Endothelial cell of umbilical vein (primary cell): ENCODE results near the gene AQP3. TPM values are rescaled to one million over a fixed set of nuclear protein-coding genes. Genes with fewer than 3 reads are reported as not detected.

Experiments
- BruUV-seq: library from RNA; stranded (reverse); fragments of 400-500 nt; replicated peaks from 2 replicates; lab custom pipeline; 2021; lab: Mats Ljungman, UMichigan
- CTCF ChIA-PET: fragments of 300-600, 350-600 bp; sonication (Branson Sonifier 250); formaldehyde crosslinking; loops from one replicate; lab custom pipeline; 2021; ENCODE audit warnings: antibody characterized with exemption, inconsistent platforms; lab: Charles Lee
- POLR2A ChIA-PET: fragments of 300-600, 350-600 bp; sonication (Branson Sonifier 250); formaldehyde crosslinking; loops from one replicate; lab custom pipeline; 2021; ENCODE audit warnings: antibody characterized with exemption, inconsistent platforms; lab: Charles Lee
- DNase-seq: peaks from one replicate; pipeline ENCODE4 v3.0.0-alpha.2; 2011; ENCODE audit warnings: low read depth, low spot score
- FAIRE-seq: peaks from 2 replicates; lab custom pipeline; 2011; peaks lifted over from hg19 to GRCh38; lab: Jason Lieb, UNC
- H2AFZ ChIP-seq: 2 replicates; pipeline ENCODE4 v1.6.0; 2012; ENCODE audit warnings: low read depth, low read length, control low read depth, inconsistent platforms
- H3K27ac ChIP-seq: 2 replicates; pipeline ENCODE4 v1.5.1; 2011; ENCODE audit warnings: low read depth, mild to moderate bottlenecking, control low read depth, low read length, moderate library complexity; ENCODE audit not compliant: insufficient read depth
- H3K27me3 ChIP-seq, 2 experiments: 2 replicates each; pipeline versions ENCODE4 v1.6.0 to v1.6.1; 2011; ENCODE audit warnings: low read length in 2 of 2, mixed read lengths in 1 of 2; ENCODE audit not compliant: control insufficient read depth in 2 of 2, insufficient read depth in 2 of 2
- H3K36me3 ChIP-seq, 2 experiments: 2 replicates in 1 of 2; 3 replicates in 1 of 2; pipeline ENCODE4 v1.5.1; 2011; ENCODE audit warnings: low read length in 2 of 2, mild to moderate bottlenecking in 1 of 2, moderate library complexity in 1 of 2; ENCODE audit not compliant: control insufficient read depth in 2 of 2, insufficient read depth in 2 of 2; ENCODE audit errors: extremely low read depth in 1 of 2
- H3K4me1 ChIP-seq: 3 replicates; pipeline ENCODE4 v1.5.1; 2011; ENCODE audit warnings: mild to moderate bottlenecking, low read length; ENCODE audit not compliant: control insufficient read depth, insufficient read depth; ENCODE audit errors: extremely low read depth
- H3K4me2 ChIP-seq: 2 replicates; pipeline ENCODE4 v1.6.1; 2011; ENCODE audit warnings: low read length, control low read depth, mixed read lengths; ENCODE audit not compliant: insufficient read depth
- H3K4me3 ChIP-seq, 3 experiments: fragments of 200-600 bp in 1 of 3; sonication (generic), shearing (Covaris generic) in 1 of 3; replicated peaks in 1 of 3; 2 replicates each; pipeline ENCODE4 v1.5.1; 2011 to 2016; ENCODE audit warnings: control low read depth in 3 of 3, low read length in 3 of 3, mild to moderate bottlenecking in 2 of 3, inconsistent platforms in 1 of 3, low read depth in 1 of 3, moderate library complexity in 1 of 3; ENCODE audit not compliant: insufficient read depth in 1 of 3
- H3K79me2 ChIP-seq: 2 replicates; pipeline ENCODE4 v1.6.0; 2012; ENCODE audit warnings: low read length, inconsistent platforms; ENCODE audit not compliant: control insufficient read depth, insufficient read depth
- H3K9ac ChIP-seq: replicated peaks from 2 replicates; pipeline ENCODE3; 2011; ENCODE audit warnings: low read length, control low read depth; ENCODE audit not compliant: insufficient read depth; ENCODE audit errors: extremely low read depth
- H3K9me1 ChIP-seq: replicated peaks from 3 replicates; pipeline ENCODE4 v1.6.0; 2011; ENCODE audit warnings: mild to moderate bottlenecking, low read length; ENCODE audit not compliant: control insufficient read depth, insufficient read depth; ENCODE audit errors: extremely low read depth
- H3K9me3 ChIP-seq: replicated peaks from 2 replicates; pipeline ENCODE4 v1.5.1; 2012; ENCODE audit warnings: low read length, inconsistent platforms; ENCODE audit not compliant: control insufficient read depth, insufficient read depth
- H4K20me1 ChIP-seq: replicated peaks from 2 replicates; pipeline ENCODE3; 2011; ENCODE audit warnings: mild to moderate bottlenecking, low read length; ENCODE audit not compliant: control insufficient read depth, insufficient read depth; ENCODE audit errors: extremely low read depth
- CTCF ChIP-seq, 2 donors: IDR thresholded peaks; 1 replicate in 1 of 2; 2 replicates in 1 of 2; pipeline ENCODE4 v1.5.1; 2011; ENCODE audit warnings: low read length in 2 of 2, mild to moderate bottlenecking in 2 of 2, moderate library complexity in 2 of 2, control low read depth in 1 of 2, inconsistent platforms in 1 of 2, low read depth in 1 of 2; ENCODE audit not compliant: insufficient read depth in 1 of 2; ENCODE audit errors: extremely low read depth in 1 of 2
- EZH2 ChIP-seq: IDR thresholded peaks from 2 replicates; pipeline ENCODE4 v1.6.1; 2012; ENCODE audit warnings: borderline replicate concordance, low read depth, mild to moderate bottlenecking, moderate library complexity, low read length, inconsistent platforms; ENCODE audit not compliant: severe bottlenecking
- FOS ChIP-seq: IDR thresholded peaks from 2 replicates; pipeline ENCODE4 v1.6.1; 2011; ENCODE audit warnings: mild to moderate bottlenecking, low read length, moderate library complexity, borderline replicate concordance; ENCODE audit not compliant: insufficient read depth
- GATA2 ChIP-seq: IDR thresholded peaks from 2 replicates; pipeline ENCODE4 v1.7.0; 2011; ENCODE audit warnings: low read depth, mild to moderate bottlenecking, moderate library complexity, mixed read lengths, low read length; ENCODE audit not compliant: insufficient read length, insufficient read depth
- JUN ChIP-seq: IDR thresholded peaks from 2 replicates; pipeline ENCODE4 v1.6.1; 2011; ENCODE audit warnings: borderline replicate concordance, low read depth; ENCODE audit not compliant: insufficient read length, insufficient read depth
- MAX ChIP-seq: IDR thresholded peaks from 2 replicates; pipeline ENCODE4 v1.6.1; 2011; ENCODE audit not compliant: insufficient read depth, insufficient read length
- MYC ChIP-seq: IDR thresholded peaks from one replicate; pipeline ENCODE4 v1.6.1; 2011; ENCODE audit warnings: mild to moderate bottlenecking, low read depth, low read length
- POLR2A ChIP-seq: IDR thresholded peaks from 2 replicates; pipeline ENCODE4 v1.6.1; 2012; ENCODE audit warnings: low read depth, mild to moderate bottlenecking, control low read depth, low read length
- POLR2AphosphoS5 ChIP-seq: IDR thresholded peaks from 2 replicates; pipeline ENCODE4 v1.6.1; 2012; ENCODE audit warnings: low read depth, mild to moderate bottlenecking, control low read depth, low read length, moderate library complexity; ENCODE audit not compliant: insufficient read depth
- dilution Hi-C: fragments of 300-500 bp; cut with MboI; formaldehyde crosslinking; loops from one replicate; pipeline ENCODE4 v1.15.0; 2019; ENCODE audit warnings: low sequenced_read_pairs; ENCODE audit not compliant: extremely low pct_ligation_motif_present
- intact Hi-C: fragments of 100-400 bp; cut with micrococcal nuclease; formaldehyde crosslinking; loops from one replicate; pipeline ENCODE4 v1.10.0; 2022
- polyA plus RNA-seq, 4 experiments: library from polyadenylated mRNA; depleted of rRNA in 3 of 4; stranded (reverse) in 3 of 4; unstranded in 1 of 4; fragments of >200 nt; gene quantifications; 2 replicates each; pipeline versions ENCODE4 v1.2.1 to v1.2.3, GENCODE V29; 2011 to 2012; ENCODE audit warnings: missing spikeins in 1 of 4
- total RNA-seq: library from RNA; stranded (reverse); gene quantifications from 2 replicates; pipeline ENCODE4 v1.2.3, GENCODE V29; 2021

The AQP3 gene
- total and polyA plus RNA-seq, 2 donors (not counting 3 experiments of a cell fraction or from before 2014, with no cell fraction given): 0.93 to 1.8 TPM

- Histone ChIP-seq H3K27me3 (no peaks in the 10 kb centered on the region), H3K4me2 (no peak overlapping the region), H3K9me1 (no peaks in the 10 kb centered on the region), H3K9ac (no peak overlapping the region), H3K27ac (no peak overlapping the region), H3K36me3 (peaks cover 13 to 73% of the 10 kb centered on the region in 2 experiments), H2AFZ (no peak overlapping the region), H3K4me1 (peaks cover 5% of the 10 kb centered on the region), H4K20me1 (no peaks in the 10 kb centered on the region), H3K4me3 (no peak overlapping the region), H3K79me2 (no peaks in the 10 kb centered on the region), H3K9me3 (no peaks in the 10 kb centered on the region)
- intact Hi-C loops: no loop called here
- dilution Hi-C loops: no loop called here
- ChIA-PET CTCF (interaction anchor here (1.9 to 8.3 kb wide), 6 partner anchors 9 to 179 kb away, joined by 6 to 146 read pairs (median 100); partner anchors contain the start of genes AQP3 and NOL6), POLR2A (interaction anchor here (0.9 kb wide), 1 partner anchor 174 kb away, joined by 9 read pairs; the partner anchor contains the start of gene NFX1)
- TF ChIP-seq POLR2A (no peak), CTCF (IDR thresholded peaks at IDR 0.05; ENCODE audit: extremely low read depth in 1 of 2, insufficient read depth in 1 of 2, low read depth in 1 of 2, low read length in 2 of 2) (no peak), POLR2AphosphoS5 (no peak), MYC (no peak), FOS (no peak), GATA2 (no peak), EZH2 (no peak), JUN (no peak), MAX (no peak)
- no peak for DNase-seq
- no peak for FAIRE-seq
- BruUV-seq: no TSS peak
Measured at GRCh38 chr9:33464045-33464636, 16.7 kb upstream of the AQP3 start.
